Measurements from ENCODE around the gene PPP1R12C.
A peak's percentile ranks its signal among the peaks of the same experiment; 100 is the strongest.

The PPP1R12C gene

GRCh38 chr19:55090564-55090963, 26.9 kb downstream of the PPP1R12C start:
- no peak overlapping the region for H3K4me3 Mint-ChIP-seq
- DNase-seq (no peak), ATAC-seq (no peak)
- H3K9me3 Mint-ChIP-seq = no peaks in the 10 kb centered on the region
- H3K27ac Mint-ChIP-seq = no peak overlapping the region
- peaks cover 31% of the 10 kb centered on the region for H3K4me1 Mint-ChIP-seq
- H3K27me3 Mint-ChIP-seq = peaks cover 42% of the 10 kb centered on the region

GRCh38 chr19:55089342-55089944, 28.0 kb downstream of the PPP1R12C start:
- Mint-ChIP-seq H3K4me1 (peaks cover 31% of the 10 kb centered on the region), H3K27ac (peak overlapping the region in 1 of 2 donors; percentile 35), H3K9me3 (no peaks in the 10 kb centered on the region), H3K27me3 (peaks cover 53% of the 10 kb centered on the region), H3K4me3 (no peak overlapping the region)
- DNase-seq (no peak), ATAC-seq (no peak)

- peak; percentile 34 for ATAC-seq
Observed at GRCh38 chr19:55088543-55089341, 28.7 kb downstream of the PPP1R12C start.

GRCh38 chr19:55088021-55088451, 29.4 kb downstream of the PPP1R12C start:
- H3K9me3 Mint-ChIP-seq = no peaks in the 10 kb centered on the region
- peak overlapping the region in 1 of 2 donors; percentile 55 for H3K27ac Mint-ChIP-seq
- H3K27me3 Mint-ChIP-seq = peaks cover 67% of the 10 kb centered on the region
- H3K4me1 Mint-ChIP-seq = peaks cover 36% of the 10 kb centered on the region
- H3K4me3 Mint-ChIP-seq = peak overlapping the region; percentile 46 to 73
- ATAC-seq = no peak
- no peak for DNase-seq

More at GRCh38 chr19:55088543-55089341, 28.7 kb downstream of the PPP1R12C start:
- peak; percentile 74 to 78 for DNase-seq
- peaks cover 60% of the 10 kb centered on the region for H3K27me3 Mint-ChIP-seq
- H3K27ac Mint-ChIP-seq = peak overlapping the region; percentile 10 to 55
- H3K4me1 Mint-ChIP-seq = peaks cover 31% of the 10 kb centered on the region
- peak overlapping the region; percentile 46 to 73 for H3K4me3 Mint-ChIP-seq
- H3K9me3 Mint-ChIP-seq = no peaks in the 10 kb centered on the region

GRCh38 chr19:55087542-55087901, 29.9 kb downstream of the PPP1R12C start:
- Mint-ChIP-seq H3K27ac (no peak overlapping the region), H3K27me3 (peaks cover 72% of the 10 kb centered on the region)
- no peak for ATAC-seq

GRCh38 chr19:55086730-55087541, 30.5 kb downstream of the PPP1R12C start:
- peak; percentile 52 for ATAC-seq
- peaks cover 47% of the 10 kb centered on the region for H3K4me1 Mint-ChIP-seq
- H3K9me3 Mint-ChIP-seq = peaks cover 3 to 7% of the 10 kb centered on the region in 2 donors
- H3K27ac Mint-ChIP-seq = no peak overlapping the region
- peak overlapping the region; percentile 16 to 87 for H3K4me3 Mint-ChIP-seq
- DNase-seq = peak in 1 of 2 donors; percentile 44
- H3K27me3 Mint-ChIP-seq = peaks cover 78% of the 10 kb centered on the region

More at GRCh38 chr19:55087542-55087901, 29.9 kb downstream of the PPP1R12C start:
- peaks cover 3% of the 10 kb centered on the region in 2 donors for H3K9me3 Mint-ChIP-seq
- no peak for DNase-seq
- H3K4me3 Mint-ChIP-seq = peak overlapping the region; percentile 16 to 87
- H3K4me1 Mint-ChIP-seq = peaks cover 41% of the 10 kb centered on the region

DNA sequence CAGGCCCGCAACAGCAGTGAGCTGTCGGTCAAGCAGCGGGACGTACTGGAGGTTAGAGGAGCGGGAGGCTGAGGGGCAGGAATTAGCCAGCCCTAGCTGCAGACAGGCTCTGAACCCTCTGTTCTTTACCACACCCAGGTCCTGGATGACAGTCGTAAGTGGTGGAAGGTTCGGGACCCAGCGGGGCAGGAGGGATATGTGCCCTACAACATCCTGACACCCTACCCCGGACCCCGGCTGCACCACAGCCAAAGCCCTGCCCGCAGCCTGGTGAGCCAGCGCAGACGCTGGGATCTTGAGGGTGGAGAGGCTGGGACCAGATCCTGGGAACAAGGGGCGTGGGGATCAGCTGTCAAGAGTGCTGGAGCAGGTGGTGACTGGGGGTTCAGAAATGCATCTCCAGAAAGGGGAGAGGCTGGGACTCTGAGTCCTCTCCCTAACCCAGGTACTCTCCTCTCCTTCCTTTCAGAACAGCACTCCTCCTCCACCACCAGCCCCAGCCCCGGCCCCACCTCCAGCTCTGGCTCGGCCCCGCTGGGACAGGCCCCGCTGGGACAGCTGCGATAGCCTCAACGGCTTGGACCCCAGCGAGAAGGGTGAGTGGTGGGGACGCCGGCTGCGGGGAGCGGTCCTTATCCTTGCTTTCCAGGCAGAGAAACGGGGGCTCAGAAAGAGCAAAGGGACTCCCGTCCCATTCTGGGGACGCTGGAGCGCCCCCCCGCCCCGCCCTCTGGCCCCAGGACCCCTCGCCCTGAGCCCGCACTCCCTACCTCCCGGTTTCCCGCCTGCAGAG, 31.3 kb downstream of the PPP1R12C start:
- H3K27ac Mint-ChIP-seq = peak overlapping the region in 1 of 2 donors; percentile 69
- no peak for DNase-seq
- peaks cover 55% of the 10 kb centered on the region for H3K4me1 Mint-ChIP-seq
- H3K9me3 Mint-ChIP-seq = peaks cover 3 to 7% of the 10 kb centered on the region in 2 donors
- peaks cover 86% of the 10 kb centered on the region for H3K27me3 Mint-ChIP-seq
- H3K4me3 Mint-ChIP-seq = peak overlapping the region in 1 of 2 donors; percentile 41
- ATAC-seq = peak; percentile 2

DNA sequence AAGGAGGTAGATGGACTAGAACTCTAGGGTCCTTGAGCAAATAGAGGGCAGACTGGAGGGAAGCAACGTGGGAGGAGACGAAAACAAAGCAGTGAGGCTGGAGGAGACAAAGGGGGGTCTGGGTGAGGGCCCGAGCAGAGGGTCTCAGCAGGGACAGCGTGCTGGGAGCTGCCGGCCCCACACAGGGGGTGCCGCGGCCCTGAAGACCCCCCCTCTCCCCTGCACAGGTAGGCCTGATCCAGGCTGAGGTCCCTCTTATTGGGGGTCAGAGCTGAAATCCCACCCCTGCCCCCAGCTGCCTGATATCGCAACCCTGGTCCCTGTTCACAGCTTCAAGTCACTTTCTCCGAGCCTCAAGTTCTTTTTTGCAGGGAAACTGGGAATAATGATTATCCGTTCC, 33.0 kb downstream of the PPP1R12C start:
- H3K4me1 Mint-ChIP-seq = peaks cover 67% of the 10 kb centered on the region
- H3K4me3 Mint-ChIP-seq = no peak overlapping the region
- peaks cover 3 to 8% of the 10 kb centered on the region in 2 donors for H3K9me3 Mint-ChIP-seq
- DNase-seq (no peak), ATAC-seq (no peak)
- peaks cover 97% of the 10 kb centered on the region for H3K27me3 Mint-ChIP-seq
- H3K27ac Mint-ChIP-seq = no peak overlapping the region

DNA sequence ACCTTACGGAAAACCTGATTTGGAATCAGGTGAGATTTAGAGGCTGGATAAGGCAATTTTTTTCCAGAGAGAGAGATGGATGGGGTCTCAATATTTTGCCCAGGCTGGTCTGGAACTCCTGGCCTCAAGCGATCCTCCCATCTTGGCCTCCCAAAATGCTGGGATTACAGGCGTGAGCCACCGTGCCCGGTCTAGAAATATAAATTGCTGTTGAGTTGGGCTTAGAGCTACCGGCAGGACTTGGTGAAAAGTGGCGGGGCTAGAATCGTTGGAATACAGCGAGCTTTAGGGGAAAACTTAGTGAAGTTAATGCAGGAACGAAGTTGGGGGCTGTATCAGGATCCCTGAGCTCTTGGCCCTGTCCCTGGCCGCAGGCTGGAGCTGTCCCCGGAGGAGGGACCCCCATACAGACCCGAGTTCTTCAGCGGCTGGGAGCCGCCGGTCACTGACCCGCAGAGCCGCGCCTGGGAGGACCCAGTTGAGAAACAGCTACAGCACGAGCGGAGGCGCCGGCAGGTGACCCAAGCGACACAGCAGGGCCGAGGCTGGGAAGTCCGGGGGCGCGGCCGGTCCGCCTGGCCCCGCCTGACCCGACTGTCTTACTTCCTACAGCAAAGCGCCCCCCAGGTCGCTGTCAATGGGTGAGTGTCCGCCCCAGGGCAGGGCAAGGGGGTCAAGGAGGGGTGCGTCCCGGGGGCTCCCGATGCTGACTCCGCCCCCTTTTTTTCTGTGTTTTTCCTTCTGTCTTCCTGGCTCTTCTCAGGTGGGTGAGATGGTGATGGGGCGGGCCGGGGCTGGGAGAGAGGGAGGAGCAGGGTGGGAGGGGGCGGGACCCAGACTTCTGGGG, 34.2 kb downstream of the PPP1R12C start:
- Mint-ChIP-seq H3K27me3 (peaks cover 92% of the 10 kb centered on the region), H3K27ac (no peak overlapping the region), H3K4me1 (peaks cover 61% of the 10 kb centered on the region), H3K9me3 (peaks cover 3 to 12% of the 10 kb centered on the region in 2 donors), H3K4me3 (peak overlapping the region in 1 of 2 donors; percentile 84)
- ATAC-seq = no peak
- no peak for DNase-seq

DNA sequence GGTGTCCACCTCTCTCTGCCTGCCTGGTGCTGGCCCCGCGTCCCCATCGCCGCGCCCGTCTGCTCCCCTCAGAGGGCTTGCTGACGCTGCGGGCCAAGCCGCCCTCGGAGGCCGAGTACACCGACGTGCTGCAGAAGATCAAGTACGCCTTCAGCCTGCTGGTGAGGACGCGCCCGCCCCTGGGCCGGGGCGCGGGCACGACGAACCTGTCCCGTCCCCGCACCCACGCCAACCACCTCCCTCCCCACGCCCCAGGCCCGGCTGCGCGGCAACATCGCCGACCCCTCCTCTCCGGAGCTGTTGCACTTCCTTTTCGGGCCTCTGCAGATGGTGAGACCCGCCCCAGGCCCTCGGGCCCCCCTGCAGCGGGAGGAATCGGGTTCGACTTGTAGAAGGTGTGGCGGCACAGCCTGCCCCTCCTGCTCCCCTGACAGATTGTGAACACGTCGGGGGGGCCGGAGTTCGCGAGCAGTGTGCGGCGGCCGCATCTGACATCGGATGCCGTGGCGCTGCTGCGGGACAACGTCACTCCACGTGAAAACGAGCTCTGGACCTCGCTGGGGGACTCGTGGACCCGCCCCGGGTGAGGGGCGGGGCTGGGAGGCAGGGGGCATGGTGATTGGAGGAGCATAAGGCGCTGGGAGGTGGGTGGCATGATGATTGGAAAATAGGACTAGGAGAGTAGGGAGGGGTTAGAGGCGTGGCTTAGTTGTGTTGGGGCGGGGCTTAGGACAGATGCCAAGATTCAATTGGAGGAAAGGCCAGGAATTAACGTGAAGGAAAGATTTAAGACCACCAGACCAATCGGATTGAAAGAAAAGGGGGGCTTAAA, 35.2 kb downstream of the PPP1R12C start:
- ATAC-seq (no peak), DNase-seq (peak; percentile 42 to 49)
- peaks cover 82% of the 10 kb centered on the region for H3K27me3 Mint-ChIP-seq
- H3K9me3 Mint-ChIP-seq = peaks cover 3 to 12% of the 10 kb centered on the region in 2 donors
- H3K4me3 Mint-ChIP-seq = peak overlapping the region; percentile 84 to 88
- peaks cover 51% of the 10 kb centered on the region for H3K4me1 Mint-ChIP-seq
- H3K27ac Mint-ChIP-seq = no peak overlapping the region

- no peak for ATAC-seq
- H3K4me3 Mint-ChIP-seq = peak overlapping the region; percentile 84 to 88
- peaks cover 47% of the 10 kb centered on the region for H3K4me1 Mint-ChIP-seq
Observed at GRCh38 chr19:55081770-55082019, 35.7 kb downstream of the PPP1R12C start.

DNA sequence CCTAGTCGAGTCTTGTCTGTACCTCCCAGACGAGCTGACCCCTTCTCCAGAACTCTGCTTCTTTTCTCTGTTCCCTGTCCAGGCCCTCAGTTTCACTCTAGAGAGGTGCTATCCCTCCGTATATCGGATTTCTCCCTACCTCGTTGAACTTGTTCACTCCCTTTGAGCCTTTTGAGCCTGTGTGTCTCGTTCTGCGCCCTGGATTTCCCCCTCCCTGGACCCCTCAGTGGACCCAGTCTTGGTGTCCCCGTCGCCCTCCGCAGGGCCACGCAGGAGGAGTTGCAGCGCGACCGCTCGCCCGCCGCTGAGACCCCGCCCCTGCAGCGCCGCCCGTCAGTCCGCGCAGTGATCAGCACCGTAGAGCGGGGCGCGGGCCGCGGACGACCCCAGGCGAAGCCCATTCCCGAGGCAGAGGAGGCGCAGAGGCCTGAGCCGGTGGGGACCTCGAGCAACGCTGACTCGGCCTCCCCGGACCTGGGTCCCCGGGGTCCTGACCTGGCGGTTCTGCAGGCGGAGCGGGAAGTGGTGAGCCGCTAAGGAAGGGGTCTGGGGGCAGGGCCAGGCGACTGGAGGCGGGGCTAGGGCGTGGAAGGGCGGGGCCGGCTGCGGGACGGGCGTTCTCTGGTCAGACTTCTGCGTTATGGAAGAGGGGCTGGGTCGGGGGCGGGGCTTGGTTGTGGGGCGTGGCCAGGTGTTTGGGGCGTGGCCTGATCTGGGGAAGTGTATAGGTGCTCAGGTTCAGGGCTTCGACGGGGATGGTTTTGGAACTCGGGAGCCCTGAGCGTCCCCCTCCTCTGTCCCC, 36.3 kb downstream of the PPP1R12C start:
- DNase-seq (peak; percentile 91 to 93), ATAC-seq (peak; percentile 83)
- peaks cover 74% of the 10 kb centered on the region for H3K27me3 Mint-ChIP-seq
- H3K4me3 Mint-ChIP-seq = peak overlapping the region; percentile 84 to 88
- peaks cover 3 to 12% of the 10 kb centered on the region in 2 donors for H3K9me3 Mint-ChIP-seq
- H3K4me1 Mint-ChIP-seq = peaks cover 47% of the 10 kb centered on the region
- no peak overlapping the region for H3K27ac Mint-ChIP-seq

More at GRCh38 chr19:55081770-55082019, 35.7 kb downstream of the PPP1R12C start:
- H3K27me3 Mint-ChIP-seq = peaks cover 77% of the 10 kb centered on the region
- DNase-seq = no peak
- no peak overlapping the region for H3K27ac Mint-ChIP-seq
- H3K9me3 Mint-ChIP-seq = peaks cover 3 to 12% of the 10 kb centered on the region in 2 donors
